ENCODE results near the gene LIPG. TPM values are rescaled to one million over a fixed set of nuclear protein-coding genes. Genes with fewer than 3 reads are reported as not detected.

LIPG gene
- total and polyA plus RNA-seq, 2 of the 13 experiments (the other 11 are each of a cell fraction or from before 2014, with no cell fraction given), result 0.96 to 10.8 TPM

DNA sequence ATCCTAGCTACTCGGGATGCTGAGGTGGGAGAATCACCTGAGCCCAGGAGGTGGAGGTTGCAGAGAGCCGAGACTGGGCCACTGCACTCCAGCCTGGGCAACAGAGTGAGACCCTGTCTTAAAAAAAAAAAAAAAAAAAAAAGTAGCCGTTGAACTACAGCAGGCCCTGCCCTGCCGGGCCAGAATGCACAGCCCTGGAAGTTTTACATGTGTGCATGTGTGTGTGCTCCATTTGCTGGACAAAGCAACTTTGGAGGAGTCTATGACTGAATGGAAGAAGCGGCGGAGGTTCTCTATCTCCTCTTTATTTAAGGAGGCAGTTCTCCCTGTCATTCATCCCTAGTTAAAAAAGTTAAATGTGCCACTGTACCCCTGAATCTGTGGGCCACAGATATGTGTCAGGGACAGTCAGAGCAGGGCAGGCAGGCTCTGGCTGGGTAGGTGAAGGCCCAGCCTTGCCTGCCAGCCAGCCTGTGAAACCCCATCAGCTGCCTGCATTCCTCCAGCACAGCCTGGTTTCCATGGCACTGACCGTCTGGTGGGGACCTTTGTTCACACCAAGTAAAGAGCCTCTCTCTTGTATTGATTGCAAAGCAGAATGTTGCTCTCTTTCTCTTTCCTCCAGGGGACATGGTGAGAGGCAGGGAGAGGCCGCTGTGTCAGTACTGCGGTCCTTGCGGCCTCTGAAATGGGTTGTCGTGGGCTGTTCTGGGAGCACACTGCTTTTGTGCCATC, 10.9 kb downstream of the LIPG start (continued):
- TF ChIP-seq, protein P1, sequence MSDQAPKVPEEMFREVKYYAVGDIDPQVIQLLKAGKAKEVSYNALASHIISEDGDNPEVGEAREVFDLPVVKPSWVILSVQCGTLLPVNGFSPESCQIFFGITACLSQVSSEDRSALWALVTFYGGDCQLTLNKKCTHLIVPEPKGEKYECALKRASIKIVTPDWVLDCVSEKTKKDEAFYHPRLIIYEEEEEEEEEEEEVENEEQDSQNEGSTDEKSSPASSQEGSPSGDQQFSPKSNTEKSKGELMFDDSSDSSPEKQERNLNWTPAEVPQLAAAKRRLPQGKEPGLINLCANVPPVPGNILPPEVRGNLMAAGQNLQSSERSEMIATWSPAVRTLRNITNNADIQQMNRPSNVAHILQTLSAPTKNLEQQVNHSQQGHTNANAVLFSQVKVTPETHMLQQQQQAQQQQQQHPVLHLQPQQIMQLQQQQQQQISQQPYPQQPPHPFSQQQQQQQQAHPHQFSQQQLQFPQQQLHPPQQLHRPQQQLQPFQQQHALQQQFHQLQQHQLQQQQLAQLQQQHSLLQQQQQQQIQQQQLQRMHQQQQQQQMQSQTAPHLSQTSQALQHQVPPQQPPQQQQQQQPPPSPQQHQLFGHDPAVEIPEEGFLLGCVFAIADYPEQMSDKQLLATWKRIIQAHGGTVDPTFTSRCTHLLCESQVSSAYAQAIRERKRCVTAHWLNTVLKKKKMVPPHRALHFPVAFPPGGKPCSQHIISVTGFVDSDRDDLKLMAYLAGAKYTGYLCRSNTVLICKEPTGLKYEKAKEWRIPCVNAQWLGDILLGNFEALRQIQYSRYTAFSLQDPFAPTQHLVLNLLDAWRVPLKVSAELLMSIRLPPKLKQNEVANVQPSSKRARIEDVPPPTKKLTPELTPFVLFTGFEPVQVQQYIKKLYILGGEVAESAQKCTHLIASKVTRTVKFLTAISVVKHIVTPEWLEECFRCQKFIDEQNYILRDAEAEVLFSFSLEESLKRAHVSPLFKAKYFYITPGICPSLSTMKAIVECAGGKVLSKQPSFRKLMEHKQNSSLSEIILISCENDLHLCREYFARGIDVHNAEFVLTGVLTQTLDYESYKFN (CRISPR knock-in tag; conservative IDR thresholded peaks at IDR 0.05), result 0 out of 2 replicates have a peak, but pooled peaks have one; percentile 35
- TF ChIP-seq ZNF264 (CRISPR knock-in tag; IDR thresholded peaks at IDR 0.05), result no peak
- TF ChIP-seq JUND (CRISPR knock-in tag; IDR thresholded peaks at IDR 0.05), result no peak
- TF ChIP-seq, protein P2, sequence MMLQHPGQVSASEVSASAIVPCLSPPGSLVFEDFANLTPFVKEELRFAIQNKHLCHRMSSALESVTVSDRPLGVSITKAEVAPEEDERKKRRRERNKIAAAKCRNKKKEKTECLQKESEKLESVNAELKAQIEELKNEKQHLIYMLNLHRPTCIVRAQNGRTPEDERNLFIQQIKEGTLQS (CRISPR knock-in tag; IDR thresholded peaks at IDR 0.05), result no peak
- peak; percentile 24; the same call in 1 of the 2 replicates for TF ChIP-seq HNF4A (CRISPR knock-in tag; IDR thresholded peaks at IDR 0.05)
- TF ChIP-seq, protein P3, sequence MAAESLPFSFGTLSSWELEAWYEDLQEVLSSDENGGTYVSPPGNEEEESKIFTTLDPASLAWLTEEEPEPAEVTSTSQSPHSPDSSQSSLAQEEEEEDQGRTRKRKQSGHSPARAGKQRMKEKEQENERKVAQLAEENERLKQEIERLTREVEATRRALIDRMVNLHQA (CRISPR knock-in tag; IDR thresholded peaks at IDR 0.05), result no peak
- TF ChIP-seq ZNF790 (CRISPR knock-in tag; IDR thresholded peaks at IDR 0.05; ENCODE audit: borderline replicate concordance), result no peak
- no peak for TF ChIP-seq ZBTB43 (CRISPR knock-in tag; conservative IDR thresholded peaks at IDR 0.05)
- TF ChIP-seq, protein P4, sequence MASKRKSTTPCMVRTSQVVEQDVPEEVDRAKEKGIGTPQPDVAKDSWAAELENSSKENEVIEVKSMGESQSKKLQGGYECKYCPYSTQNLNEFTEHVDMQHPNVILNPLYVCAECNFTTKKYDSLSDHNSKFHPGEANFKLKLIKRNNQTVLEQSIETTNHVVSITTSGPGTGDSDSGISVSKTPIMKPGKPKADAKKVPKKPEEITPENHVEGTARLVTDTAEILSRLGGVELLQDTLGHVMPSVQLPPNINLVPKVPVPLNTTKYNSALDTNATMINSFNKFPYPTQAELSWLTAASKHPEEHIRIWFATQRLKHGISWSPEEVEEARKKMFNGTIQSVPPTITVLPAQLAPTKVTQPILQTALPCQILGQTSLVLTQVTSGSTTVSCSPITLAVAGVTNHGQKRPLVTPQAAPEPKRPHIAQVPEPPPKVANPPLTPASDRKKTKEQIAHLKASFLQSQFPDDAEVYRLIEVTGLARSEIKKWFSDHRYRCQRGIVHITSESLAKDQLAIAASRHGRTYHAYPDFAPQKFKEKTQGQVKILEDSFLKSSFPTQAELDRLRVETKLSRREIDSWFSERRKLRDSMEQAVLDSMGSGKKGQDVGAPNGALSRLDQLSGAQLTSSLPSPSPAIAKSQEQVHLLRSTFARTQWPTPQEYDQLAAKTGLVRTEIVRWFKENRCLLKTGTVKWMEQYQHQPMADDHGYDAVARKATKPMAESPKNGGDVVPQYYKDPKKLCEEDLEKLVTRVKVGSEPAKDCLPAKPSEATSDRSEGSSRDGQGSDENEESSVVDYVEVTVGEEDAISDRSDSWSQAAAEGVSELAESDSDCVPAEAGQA (IDR thresholded peaks at IDR 0.05; ENCODE audit: low read depth), result no peak
- TF ChIP-seq, protein P4 (CRISPR knock-in tag; IDR thresholded peaks at IDR 0.05; ENCODE audit: borderline replicate concordance), result no peak
- TF ChIP-seq, protein P5, sequence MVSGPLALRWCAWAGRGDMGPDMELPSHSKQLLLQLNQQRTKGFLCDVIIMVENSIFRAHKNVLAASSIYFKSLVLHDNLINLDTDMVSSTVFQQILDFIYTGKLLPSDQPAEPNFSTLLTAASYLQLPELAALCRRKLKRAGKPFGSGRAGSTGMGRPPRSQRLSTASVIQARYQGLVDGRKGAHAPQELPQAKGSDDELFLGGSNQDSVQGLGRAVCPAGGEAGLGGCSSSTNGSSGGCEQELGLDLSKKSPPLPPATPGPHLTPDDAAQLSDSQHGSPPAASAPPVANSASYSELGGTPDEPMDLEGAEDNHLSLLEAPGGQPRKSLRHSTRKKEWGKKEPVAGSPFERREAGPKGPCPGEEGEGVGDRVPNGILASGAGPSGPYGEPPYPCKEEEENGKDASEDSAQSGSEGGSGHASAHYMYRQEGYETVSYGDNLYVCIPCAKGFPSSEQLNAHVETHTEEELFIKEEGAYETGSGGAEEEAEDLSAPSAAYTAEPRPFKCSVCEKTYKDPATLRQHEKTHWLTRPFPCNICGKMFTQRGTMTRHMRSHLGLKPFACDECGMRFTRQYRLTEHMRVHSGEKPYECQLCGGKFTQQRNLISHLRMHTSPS (CRISPR knock-in tag; IDR thresholded peaks at IDR 0.05; ENCODE audit: low read depth), result no peak
- no peak for TF ChIP-seq KAT2B (IDR thresholded peaks at IDR 0.05; ENCODE audit: borderline replicate concordance, low read depth, low read length)
